Fibroblast of lung (primary cell): Measurements from ENCODE around the gene TINCR.

Experiments used
- CTCF ChIP-seq, 2 donors: IDR thresholded peaks in 1 of 2; conservative IDR thresholded peaks in 1 of 2; 1 replicate in 1 of 2; 2 replicates in 1 of 2; pipeline ENCODE4 v1.5.1; 2011 to 2012; ENCODE audit warnings: low read length in 2 of 2, control low read depth in 1 of 2, inconsistent platforms in 1 of 2, low read depth in 1 of 2, mild to moderate bottlenecking in 1 of 2
- EZH2 ChIP-seq: IDR thresholded peaks from 2 replicates; pipeline ENCODE4 v1.5.1; 2012; ENCODE audit warnings: low read length, control low read depth, mild to moderate bottlenecking; ENCODE audit errors: missing control alignments

- TF ChIP-seq CTCF (conservative IDR thresholded peaks at IDR 0.05 in 1 of 2, IDR thresholded peaks at IDR 0.05 in 1 of 2; ENCODE audit: low read depth in 1 of 2, low read length in 2 of 2), result no peak
- TF ChIP-seq EZH2, result no peak
Measured at GRCh38 chr19:5609881-5610448, 42.2 kb upstream of the TINCR start.
